Hematopoietic multipotent progenitor cell treated with erythropoietin and hydrocortisone succinate and interleukin-3 and kit ligand, for 6 days (in vitro differentiated cells): ENCODE measurements around the gene JAZF1.

Source experiments
- DNase-seq: peaks from one replicate; pipeline ENCODE4 v3.0.0-alpha.2; 2015

Gene JAZF1

GRCh38 chr7:27955596-27955995, 225.0 kb downstream of the JAZF1 start:
- DNase-seq: no peak

DNA sequence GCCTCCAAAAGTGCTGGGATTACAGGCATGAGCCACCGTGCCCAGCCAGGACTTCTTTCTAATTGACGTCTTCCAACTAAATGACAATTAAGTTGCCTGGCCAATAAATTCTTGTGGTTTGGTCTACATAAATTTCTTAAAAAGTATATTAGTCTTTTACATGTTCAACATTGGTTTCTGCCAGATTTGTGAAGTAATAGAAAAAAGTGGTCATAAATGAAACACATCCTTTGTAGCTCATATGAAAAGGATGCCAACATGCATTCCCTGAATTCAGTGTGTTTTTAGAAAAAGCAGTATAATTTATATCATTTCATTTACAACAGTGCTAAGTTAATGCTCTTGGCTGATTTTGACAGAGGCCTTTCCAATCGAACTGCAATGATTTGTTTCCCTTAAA, 225.6 kb downstream of the JAZF1 start:
- DNase-seq: no peak

- no peak for DNase-seq
Observed at GRCh38 chr7:27953777-27954176, 226.8 kb downstream of the JAZF1 start.

DNA sequence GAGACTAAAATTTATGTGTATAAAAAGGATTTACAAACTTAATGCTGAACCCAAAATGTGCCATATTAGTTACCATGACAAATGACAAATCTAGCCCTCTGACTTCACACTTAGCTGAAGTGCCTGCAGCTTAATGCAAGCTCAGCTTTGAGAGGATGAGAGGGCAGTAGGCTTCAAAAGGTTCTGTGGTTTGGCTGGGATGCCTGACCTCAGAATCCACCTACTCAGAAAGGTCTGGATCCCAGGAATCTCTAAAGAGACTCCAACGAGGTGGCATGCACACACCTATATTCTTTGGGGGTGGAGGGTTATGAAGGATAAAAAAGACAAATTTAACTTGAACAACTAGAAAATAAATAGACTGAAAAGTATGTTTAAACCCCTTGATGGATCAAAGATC, 227.2 kb downstream of the JAZF1 start:
- DNase-seq: no peak

DNA sequence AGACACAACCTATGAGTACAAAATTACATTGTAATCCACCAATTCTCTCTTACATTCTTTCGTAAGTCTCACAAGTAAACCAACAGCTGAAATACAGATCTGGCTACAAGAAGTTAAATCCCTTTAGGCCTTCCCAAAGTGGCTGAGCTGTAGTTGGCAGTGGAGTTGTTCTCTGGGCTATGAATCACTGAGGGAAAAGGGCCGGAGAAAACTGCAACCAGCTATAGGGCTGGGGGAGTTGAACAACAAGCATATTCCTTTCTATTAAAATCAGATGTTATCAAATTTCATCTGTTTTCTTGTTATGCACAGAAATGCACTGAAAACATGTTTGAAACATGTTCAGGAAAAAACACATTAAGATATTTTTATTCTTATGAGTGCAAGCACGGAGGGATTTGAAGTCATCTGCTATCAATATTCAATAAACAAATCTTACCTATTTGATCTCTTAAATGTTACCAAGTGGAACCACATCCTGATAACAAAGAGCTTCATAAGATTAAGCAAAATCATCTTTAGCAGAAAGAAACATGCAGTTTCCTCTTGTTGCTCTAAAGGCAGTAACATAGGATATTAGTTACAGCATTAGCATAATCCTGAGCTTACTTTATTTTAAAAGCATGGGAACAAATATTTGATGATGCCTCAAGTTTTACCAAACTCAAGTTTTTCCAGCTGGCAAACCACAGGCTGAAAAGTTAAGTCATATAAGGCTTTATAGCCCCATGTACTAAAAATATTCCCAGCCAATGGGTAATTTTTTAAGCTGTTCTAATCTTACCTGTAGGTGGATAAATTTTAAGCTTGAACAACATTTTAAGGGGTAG, 227.9 kb downstream of the JAZF1 start:
- no peak for DNase-seq

DNA sequence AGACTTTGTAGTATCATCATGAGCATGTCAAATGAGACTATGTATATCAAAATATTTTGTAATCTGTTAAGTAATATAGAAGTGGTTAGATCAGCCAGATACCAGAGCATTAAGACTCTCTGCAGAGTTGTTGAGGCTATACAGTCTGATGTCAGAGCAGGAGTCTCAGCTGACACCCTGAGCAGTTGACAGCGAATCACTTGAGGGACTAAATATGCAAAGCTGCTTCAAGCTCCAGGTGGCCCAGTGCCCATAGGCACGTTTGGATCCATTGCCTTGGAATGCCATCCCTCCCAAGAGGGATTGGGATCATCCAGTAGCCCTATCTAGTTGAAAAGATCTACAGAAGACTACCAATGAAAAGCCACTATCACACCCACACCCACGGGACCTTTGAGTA, 230.5 kb downstream of the JAZF1 start:
- peak; percentile 8 for DNase-seq

DNA sequence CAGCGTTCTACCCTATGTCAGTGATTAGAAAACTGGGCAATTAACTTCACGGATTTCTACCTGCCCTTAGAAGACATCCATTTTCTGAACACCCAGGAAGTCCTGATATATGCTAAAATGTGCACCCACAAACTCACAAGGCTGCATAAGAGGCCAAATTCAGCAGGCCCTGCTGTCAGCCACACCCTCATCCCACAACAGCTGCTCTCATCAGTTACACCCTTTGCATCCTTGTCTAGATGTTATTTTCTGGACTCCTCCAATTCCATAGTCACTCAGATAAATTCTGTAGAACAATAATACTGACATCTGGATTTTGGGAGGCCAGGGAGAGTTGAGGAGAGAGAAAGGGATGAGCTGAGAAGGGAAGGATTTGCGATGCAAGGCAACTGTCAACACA, 231.7 kb downstream of the JAZF1 start:
- peak; percentile 13 for DNase-seq

- no peak for DNase-seq
Observed at GRCh38 chr7:27947586-27948278, 232.9 kb downstream of the JAZF1 start.

DNA sequence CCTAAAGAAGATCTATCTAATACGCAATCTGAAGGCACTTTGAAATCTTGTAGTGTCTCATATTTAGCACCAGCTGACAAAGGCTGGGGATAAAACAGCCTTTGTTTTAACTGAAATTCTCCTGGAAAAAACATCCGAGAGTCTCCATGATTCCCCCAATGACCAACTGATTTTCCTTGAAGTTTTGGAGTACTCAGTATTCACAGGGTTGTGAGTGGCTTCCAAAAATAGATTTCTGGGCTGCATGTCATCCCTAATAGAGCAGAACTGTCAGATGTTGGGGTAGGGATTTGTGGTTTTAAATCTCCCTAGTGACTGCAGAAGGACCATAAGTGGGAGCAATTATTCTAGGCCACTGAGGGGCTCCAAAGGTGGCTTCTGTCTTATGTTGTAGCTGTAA, 234.2 kb downstream of the JAZF1 start:
- no peak for DNase-seq

DNA sequence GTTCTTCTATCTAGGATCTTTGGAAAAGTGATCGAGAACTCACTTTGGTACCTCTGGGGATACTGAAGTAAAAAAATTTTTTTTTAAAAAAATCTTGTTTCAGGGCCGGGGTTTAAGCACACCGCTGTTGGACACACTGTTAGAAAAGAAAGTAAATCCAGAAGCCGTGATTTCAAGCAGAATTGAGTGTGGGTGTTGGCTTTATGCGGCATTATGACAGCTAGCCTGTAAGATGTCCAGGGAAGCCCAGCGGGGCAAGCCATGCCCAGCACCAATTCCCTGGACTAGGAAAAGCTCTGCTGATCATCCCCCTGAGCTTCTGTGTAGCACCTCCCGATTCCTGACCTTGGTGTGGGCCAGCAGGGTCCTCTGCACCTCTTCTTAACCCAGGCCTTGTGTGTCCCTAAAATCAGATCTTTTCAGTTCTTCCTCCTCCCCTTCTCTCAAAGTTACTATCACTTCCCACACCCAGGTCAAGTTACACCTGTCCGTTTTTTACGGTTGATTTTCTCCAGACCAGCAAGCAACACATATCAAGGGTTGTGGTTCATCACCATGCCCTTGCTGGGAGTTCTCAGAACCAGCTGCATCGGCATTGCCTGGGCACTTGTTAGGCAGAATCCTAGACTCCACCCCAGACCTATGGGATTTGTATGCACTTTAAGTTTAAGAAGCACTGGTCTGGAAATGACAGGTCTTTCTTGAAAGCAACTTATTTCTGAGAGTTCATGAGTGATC, 235.4 kb downstream of the JAZF1 start:
- no peak for DNase-seq

DNA sequence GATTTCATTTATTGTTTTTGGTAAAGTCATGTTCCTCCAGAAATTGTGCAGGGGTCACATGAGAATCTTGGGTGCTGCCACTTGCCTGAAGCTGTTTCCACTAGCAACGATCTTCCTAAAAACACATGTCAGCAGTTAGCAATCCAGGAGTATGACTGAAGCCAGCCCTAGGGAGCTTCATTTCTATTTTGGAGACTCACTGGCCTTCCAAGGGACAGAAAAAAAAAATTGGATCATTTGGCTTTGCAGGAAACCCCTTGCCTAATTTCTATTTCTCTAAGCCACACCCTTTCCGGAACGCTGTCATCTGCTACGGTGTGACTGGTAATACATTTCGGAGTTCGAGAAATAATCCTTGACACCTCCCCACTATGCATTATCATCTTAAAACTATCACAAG, 236.0 kb downstream of the JAZF1 start:
- DNase-seq: no peak

GRCh38 chr7:27943241-27943640, 237.4 kb downstream of the JAZF1 start:
- no peak for DNase-seq

DNA sequence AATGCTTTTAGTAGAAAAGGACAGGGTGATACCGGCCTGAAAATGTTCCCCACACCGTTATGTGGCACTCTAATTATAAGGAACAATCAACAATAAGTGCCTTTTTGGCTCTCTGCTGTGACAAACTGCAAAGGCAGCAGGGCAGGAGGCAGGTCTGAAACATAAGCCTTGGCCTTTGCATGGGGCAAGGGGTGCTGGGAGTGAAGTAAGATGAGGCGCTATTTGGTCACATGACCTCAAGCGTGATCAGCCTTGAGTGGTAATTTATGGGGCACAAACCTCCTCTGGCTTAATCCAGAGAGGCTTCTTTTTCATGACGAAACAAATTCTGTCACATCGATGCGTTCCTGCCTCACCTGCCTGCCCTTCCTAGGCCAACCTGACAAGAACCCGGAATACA, 237.9 kb downstream of the JAZF1 start:
- DNase-seq: no peak

- no peak for DNase-seq
Observed at GRCh38 chr7:27941522-27941921, 239.1 kb downstream of the JAZF1 start.

GRCh38 chr7:27940341-27940740, 240.3 kb downstream of the JAZF1 start:
- no peak for DNase-seq

DNA sequence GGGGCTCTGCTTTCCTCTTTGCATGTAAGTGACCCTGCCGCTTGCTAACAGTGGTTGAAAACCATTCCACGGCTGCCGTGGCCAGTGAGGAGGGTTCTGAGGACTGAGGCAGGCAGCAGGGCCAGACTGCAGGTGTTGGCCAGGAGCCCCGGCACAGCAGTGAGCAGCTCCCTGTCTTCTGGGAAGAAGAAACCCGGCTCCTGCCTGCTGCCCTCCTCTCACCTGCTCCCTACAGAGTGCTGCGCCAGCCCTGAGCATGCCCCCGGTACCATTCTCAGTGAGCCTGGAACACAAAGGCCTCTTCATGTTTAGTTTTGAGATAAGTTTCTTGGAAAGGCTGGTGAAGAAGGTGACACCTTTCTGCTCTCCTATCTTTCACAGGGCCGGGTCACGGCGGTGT, 240.7 kb downstream of the JAZF1 start:
- DNase-seq: no peak

DNA sequence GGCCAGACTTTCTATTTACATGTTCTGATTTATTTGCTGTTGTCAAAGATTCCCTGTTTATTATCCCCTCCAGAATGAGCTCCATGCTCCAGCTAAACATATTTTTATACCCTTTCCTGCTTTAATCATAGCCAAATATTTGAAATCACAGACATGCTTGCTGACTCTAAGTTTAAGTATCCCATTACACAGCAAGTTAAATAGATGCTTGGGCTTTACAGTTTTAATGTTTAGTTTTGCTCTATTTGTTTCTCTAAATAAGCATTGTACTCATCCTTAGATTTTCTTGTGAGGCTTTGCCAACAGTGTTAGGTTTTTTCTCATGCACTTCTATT, 243.9 kb downstream of the JAZF1 start:
- no peak for DNase-seq

DNA sequence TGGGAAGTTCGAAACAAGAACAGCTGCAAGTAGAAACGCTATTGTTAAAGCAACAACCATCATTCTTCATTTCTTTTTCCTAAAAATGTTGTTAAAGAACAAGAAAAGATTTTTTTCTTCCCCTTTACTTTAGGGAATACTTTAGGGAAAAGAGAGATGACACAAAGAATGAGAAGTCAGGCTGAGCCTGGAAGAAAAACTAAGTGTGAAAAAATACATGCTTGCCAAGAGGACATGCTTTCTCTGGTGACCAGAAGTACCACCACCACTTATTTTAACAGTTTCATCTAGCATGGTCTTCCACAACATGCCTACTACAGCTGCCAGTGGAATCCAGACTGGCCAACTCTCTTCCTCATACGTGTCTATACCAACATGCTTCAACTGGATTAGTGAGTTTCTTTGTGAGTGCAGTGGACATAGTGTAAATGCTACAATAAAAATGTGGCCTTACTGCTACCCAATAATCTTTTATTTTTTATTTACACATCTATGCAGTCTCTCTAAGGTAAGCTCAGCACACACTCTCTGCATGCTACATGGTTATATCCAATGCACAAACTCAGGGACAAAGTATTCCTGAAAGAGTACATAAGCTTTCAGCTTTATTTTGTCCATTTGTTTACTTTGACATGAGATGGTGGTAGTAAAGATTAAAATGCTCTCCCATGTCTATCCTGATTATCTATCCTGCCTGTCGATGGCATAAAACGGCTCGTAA, 244.4 kb downstream of the JAZF1 start:
- DNase-seq: no peak

GRCh38 chr7:27933671-27934565, 246.7 kb downstream of the JAZF1 start:
- peak; percentile 8 for DNase-seq

GRCh38 chr7:27930910-27931476, 249.6 kb downstream of the JAZF1 start:
- no peak for DNase-seq

DNA sequence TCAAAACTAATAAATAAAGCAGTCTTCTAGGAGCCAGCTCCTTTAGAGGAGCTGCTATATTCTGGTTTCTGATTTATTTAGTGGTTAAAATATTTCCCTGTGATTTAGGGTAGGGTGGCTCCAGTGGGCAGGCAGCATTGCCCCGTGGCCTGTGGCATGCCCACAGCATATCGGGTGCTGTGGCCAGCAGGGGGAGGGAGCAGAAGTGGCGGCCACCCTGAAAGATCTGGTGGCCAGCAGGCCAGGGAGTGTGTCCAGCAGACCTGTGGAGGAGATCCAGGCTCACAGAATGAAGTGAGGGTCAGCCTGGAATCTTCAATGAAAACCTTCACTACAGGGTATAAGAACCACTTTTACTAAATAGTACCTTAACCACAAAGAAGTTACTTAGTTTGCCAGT, 251.5 kb downstream of the JAZF1 start:
- no peak for DNase-seq

- DNase-seq: no peak
Observed at GRCh38 chr7:27928001-27928400, 252.6 kb downstream of the JAZF1 start.
